ENCODE data around the gene LGALSL. TPM values are rescaled to one million over a fixed set of nuclear protein-coding genes. Genes with fewer than 3 reads are reported as not detected.

The LGALSL gene
- polyA plus RNA-seq, 1 of the 3 experiments (the other 2 are of a cell fraction), result 6.5 TPM

DNA sequence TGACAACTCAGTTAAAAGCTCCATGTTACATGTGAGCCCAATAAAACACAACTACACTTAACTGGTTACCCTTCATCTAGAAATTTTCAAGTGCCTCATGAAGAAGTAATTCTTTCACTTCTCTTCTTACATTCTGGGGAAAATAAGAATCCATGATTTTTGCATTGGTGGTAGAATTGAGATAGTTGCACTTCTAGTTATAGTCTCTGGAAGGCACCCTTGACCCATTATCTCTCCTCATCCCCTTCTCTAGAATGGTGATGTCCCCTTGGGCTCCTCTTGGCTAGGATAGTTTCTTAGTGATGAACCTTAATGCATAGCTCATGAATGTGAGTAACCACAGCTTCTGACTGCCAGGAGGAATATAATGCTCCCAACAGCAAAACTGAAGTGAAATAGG is 3.6 kb downstream of the LGALSL start:
- H3K9me2 ChIP-seq, result no peaks in the 10 kb centered on the region
- no peak overlapping the region for H3K27ac ChIP-seq (ENCODE audit: low read depth in 2 of 2, low read length in 1 of 2)
- no peak overlapping the region for H3K9ac ChIP-seq
- no peaks in the 10 kb centered on the region for H3K27me3 ChIP-seq (ENCODE audit: insufficient read depth)
- H3K9me3 ChIP-seq, result no peaks in the 10 kb centered on the region
- CTCF ChIA-PET, result interaction anchor here (0.8 to 1.4 kb wide), 4 partner anchors 8 to 409 kb away, joined by 3 to 4 read pairs (median 3); no protein-coding TSS in a partner anchor
- H3K79me2 ChIP-seq (ENCODE audit: insufficient read depth), result no peaks in the 10 kb centered on the region
- no peak overlapping the region for H3K4me3 ChIP-seq (ENCODE audit: low read depth in 2 of 2, low read length in 1 of 2)
- H3K4me1 ChIP-seq (ENCODE audit: control insufficient read depth in 1 of 2, insufficient read depth in 2 of 2, low read depth in 1 of 2, low read length in 1 of 2), result peaks cover 8 to 10% of the 10 kb centered on the region in 2 experiments; a peak in 3 of 4 replicates
- no peak overlapping the region for H3K4me2 ChIP-seq
- no peak for TF ChIP-seq YY1 (IDR thresholded peaks at IDR 0.05; ENCODE audit: low read depth)
- peak; percentile 55 for TF ChIP-seq RAD21 (IDR thresholded peaks at IDR 0.05; ENCODE audit: low read length)
- peaks cover 16 to 29% of the 10 kb centered on the region in 2 experiments for H3K36me3 ChIP-seq (replicated peaks in 1 of 2; ENCODE audit: control insufficient read depth in 1 of 2, insufficient read depth in 2 of 2, low read length in 1 of 2)
- no peak for DNase-seq
- no peaks in the 10 kb centered on the region for H4K20me1 ChIP-seq (ENCODE audit: insufficient read depth)
- H2AFZ ChIP-seq (ENCODE audit: low read depth), result no peak overlapping the region
- peaks cover 8% of the 10 kb centered on the region for H3F3A ChIP-seq (replicated peaks; ENCODE audit: insufficient read depth)
- POLR2A ChIA-PET, result no interaction called here

DNA sequence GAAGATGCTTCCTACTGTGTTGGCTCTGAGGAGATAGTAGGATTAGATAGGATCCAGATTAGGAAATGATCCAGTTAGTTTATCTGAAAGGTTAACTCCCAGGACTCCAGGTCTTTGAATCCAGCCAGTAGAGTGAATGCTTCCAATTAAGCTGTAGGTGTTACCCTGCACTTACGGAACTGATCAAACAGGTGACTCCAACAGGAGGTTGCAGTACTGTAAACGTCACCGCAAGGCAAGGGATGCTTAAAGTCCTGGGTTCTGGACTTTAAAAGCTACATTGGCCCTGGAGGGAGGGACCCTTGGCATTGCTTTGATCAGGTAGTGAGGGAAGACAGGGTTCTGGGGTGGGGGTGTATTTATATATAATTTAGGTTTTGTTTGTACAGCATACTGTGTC is 5.6 kb downstream of the LGALSL start:
- no peak overlapping the region for H3K27ac ChIP-seq (ENCODE audit: low read depth in 2 of 2, low read length in 1 of 2)
- H3K27me3 ChIP-seq (ENCODE audit: insufficient read depth), result no peaks in the 10 kb centered on the region
- H3K9ac ChIP-seq, result no peak overlapping the region
- DNase-seq, result no peak
- POLR2A ChIA-PET, result no interaction called here
- peaks cover 16 to 29% of the 10 kb centered on the region in 2 experiments for H3K36me3 ChIP-seq (replicated peaks in 1 of 2; ENCODE audit: control insufficient read depth in 1 of 2, insufficient read depth in 2 of 2, low read length in 1 of 2)
- H3K4me2 ChIP-seq, result no peak overlapping the region
- peaks cover 5 to 7% of the 10 kb centered on the region in 2 experiments; a peak in 3 of 4 replicates for H3K4me1 ChIP-seq (ENCODE audit: control insufficient read depth in 1 of 2, insufficient read depth in 2 of 2, low read depth in 1 of 2, low read length in 1 of 2)
- no peak overlapping the region for H2AFZ ChIP-seq (ENCODE audit: low read depth)
- CTCF ChIA-PET, result interaction anchor here (1.4 to 1.8 kb wide), 3 partner anchors 28 to 128 kb away, joined by 3 to 6 read pairs (median 6); no protein-coding TSS in a partner anchor
- H4K20me1 ChIP-seq (ENCODE audit: insufficient read depth), result no peaks in the 10 kb centered on the region
- no peaks in the 10 kb centered on the region for H3K9me3 ChIP-seq
- H3K4me3 ChIP-seq (ENCODE audit: low read depth in 2 of 2, low read length in 1 of 2), result no peak overlapping the region
- WGBS (ENCODE audit: low lambda C conversion rate), result 94% methylated on average over 3 of the region's 3 CpGs
- H3K79me2 ChIP-seq (ENCODE audit: insufficient read depth), result no peaks in the 10 kb centered on the region
- H3F3A ChIP-seq (replicated peaks; ENCODE audit: insufficient read depth), result peaks cover 8% of the 10 kb centered on the region
- TF ChIP-seq ZBTB33 (IDR thresholded peaks at IDR 0.05; ENCODE audit: borderline replicate concordance, low read depth) (no peak), FOXM1 (IDR thresholded peaks at IDR 0.05; ENCODE audit: low read depth) (no peak), FOSL2 (IDR thresholded peaks at IDR 0.05; ENCODE audit: borderline replicate concordance, low read depth) (no peak), MAX (IDR thresholded peaks at IDR 0.05; ENCODE audit: low read depth) (no peak)
- TF ChIP-seq, protein P1, sequence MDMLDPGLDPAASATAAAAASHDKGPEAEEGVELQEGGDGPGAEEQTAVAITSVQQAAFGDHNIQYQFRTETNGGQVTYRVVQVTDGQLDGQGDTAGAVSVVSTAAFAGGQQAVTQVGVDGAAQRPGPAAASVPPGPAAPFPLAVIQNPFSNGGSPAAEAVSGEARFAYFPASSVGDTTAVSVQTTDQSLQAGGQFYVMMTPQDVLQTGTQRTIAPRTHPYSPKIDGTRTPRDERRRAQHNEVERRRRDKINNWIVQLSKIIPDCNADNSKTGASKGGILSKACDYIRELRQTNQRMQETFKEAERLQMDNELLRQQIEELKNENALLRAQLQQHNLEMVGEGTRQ (IDR thresholded peaks at IDR 0.05; ENCODE audit: borderline replicate concordance, low read depth, low read length), result no peak
- no peaks in the 10 kb centered on the region for H3K9me2 ChIP-seq

DNA sequence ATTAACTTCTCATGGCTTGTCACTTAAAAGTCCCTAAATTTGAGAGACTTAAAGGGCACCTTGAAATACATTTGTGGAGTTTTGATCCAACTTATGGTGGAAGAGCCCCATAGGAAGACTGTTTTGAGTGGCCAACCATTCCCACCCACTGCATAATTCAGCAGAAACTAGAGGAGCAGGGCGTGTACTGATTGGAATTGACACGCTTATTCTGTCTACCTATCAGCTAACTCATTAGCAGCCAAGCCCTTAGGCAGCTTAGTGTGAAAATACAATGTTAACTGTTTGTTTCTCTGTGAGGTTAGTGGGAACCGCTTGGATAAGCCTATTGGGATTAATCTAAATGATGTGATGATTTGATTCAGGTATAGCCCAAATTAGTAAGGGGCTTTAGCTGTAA is 6.4 kb downstream of the LGALSL start:
- H2AFZ ChIP-seq (ENCODE audit: low read depth), result no peak overlapping the region
- H3F3A ChIP-seq (replicated peaks; ENCODE audit: insufficient read depth), result peaks cover 1% of the 10 kb centered on the region
- POLR2A ChIA-PET, result no interaction called here
- CTCF ChIA-PET, result interaction anchor here (1.4 kb wide), 1 partner anchor 27 kb away, joined by 3 read pairs; no protein-coding TSS in a partner anchor
- no peaks in the 10 kb centered on the region for H3K79me2 ChIP-seq (ENCODE audit: insufficient read depth)
- 66% methylated on average over 3 of the region's 3 CpGs for WGBS (ENCODE audit: low lambda C conversion rate)
- no peak for DNase-seq
- no peaks in the 10 kb centered on the region for H4K20me1 ChIP-seq (ENCODE audit: insufficient read depth)
- no peaks in the 10 kb centered on the region for H3K9me2 ChIP-seq
- peaks cover 16 to 29% of the 10 kb centered on the region in 2 experiments for H3K36me3 ChIP-seq (replicated peaks in 1 of 2; ENCODE audit: control insufficient read depth in 1 of 2, insufficient read depth in 2 of 2, low read length in 1 of 2)
- H3K9ac ChIP-seq, result no peak overlapping the region
- no peak overlapping the region for H3K4me2 ChIP-seq
- H3K4me1 ChIP-seq (ENCODE audit: control insufficient read depth in 1 of 2, insufficient read depth in 2 of 2, low read depth in 1 of 2, low read length in 1 of 2), result peaks cover 3 to 5% of the 10 kb centered on the region in 2 experiments; a peak in 3 of 4 replicates
- H3K4me3 ChIP-seq (ENCODE audit: low read depth in 2 of 2, low read length in 1 of 2), result no peak overlapping the region
- H3K9me3 ChIP-seq, result no peaks in the 10 kb centered on the region
- H3K27ac ChIP-seq (ENCODE audit: low read depth in 2 of 2, low read length in 1 of 2), result no peak overlapping the region
- H3K27me3 ChIP-seq (ENCODE audit: insufficient read depth), result no peaks in the 10 kb centered on the region
- TF ChIP-seq TAF1 (IDR thresholded peaks at IDR 0.05; ENCODE audit: borderline replicate concordance, low read depth, low read length) (no peak), JUND (IDR thresholded peaks at IDR 0.05) (no peak), ELF1 (IDR thresholded peaks at IDR 0.05) (no peak), GATA2 (CRISPR knock-in tag; IDR thresholded peaks at IDR 0.05) (no peak), REST (IDR thresholded peaks at IDR 0.05; ENCODE audit: low read depth, low read length) (no peak), TCF12 (IDR thresholded peaks at IDR 0.05) (no peak), MAX (IDR thresholded peaks at IDR 0.05; ENCODE audit: low read depth) (no peak)
- TF ChIP-seq, protein P2, sequence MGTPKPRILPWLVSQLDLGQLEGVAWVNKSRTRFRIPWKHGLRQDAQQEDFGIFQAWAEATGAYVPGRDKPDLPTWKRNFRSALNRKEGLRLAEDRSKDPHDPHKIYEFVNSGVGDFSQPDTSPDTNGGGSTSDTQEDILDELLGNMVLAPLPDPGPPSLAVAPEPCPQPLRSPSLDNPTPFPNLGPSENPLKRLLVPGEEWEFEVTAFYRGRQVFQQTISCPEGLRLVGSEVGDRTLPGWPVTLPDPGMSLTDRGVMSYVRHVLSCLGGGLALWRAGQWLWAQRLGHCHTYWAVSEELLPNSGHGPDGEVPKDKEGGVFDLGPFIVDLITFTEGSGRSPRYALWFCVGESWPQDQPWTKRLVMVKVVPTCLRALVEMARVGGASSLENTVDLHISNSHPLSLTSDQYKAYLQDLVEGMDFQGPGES (IDR thresholded peaks at IDR 0.05; ENCODE audit: low read depth, low read length), result no peak
